NT2/D1 (cell line): ENCODE results near the gene SPSB4.

ENCODE experiments used
- SUZ12 ChIP-seq: IDR thresholded peaks from 2 replicates; pipeline ENCODE4 v1.6.1; 2011; ENCODE audit not compliant: insufficient read length, insufficient read depth; ENCODE audit errors: extremely low read depth
- YY1 ChIP-seq: IDR thresholded peaks from 2 replicates; pipeline ENCODE4 v1.6.1; 2011; ENCODE audit not compliant: insufficient read length, insufficient read depth

DNA sequence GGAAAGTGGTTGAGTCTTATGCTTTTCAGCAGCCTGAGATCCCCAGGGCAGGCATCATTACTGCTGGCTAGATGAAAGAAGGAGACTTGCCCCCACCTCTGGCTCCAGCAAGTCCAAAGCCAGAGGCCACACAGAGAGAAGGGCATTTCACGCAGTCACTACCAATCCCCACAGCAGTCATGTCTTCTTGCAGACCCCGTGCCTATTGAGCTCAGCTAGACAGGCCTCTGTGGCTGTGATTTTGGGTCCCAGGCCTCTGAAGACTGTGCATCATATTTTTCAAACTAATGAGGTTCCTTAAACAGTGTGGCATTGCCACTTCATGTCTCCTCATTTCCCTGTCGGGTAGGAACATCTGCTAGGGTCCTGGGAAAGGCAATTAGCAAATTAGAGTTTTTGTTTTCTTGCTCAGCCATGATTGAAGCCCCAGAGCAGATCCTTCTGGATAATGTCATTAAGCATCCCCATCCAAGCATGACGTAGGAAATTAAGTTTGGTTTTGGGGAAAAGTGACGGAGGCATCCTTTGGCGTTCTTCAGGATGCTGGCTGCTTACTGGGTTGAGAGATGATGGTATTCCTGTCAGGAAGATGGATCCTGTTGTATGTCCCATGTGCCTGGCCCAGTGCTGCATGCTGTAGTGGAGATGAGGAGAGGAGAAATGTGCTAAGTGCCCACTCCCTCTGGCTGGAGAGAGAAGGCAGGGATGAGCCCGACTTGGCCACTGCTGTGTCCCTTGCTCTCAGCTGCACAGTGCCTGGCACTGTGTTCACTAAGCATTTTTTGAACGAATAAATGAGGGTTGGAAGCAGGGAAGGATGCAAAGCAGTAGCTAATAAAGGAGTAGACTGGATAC lies 7.0 kb downstream of the SPSB4 start:
- no peak for TF ChIP-seq YY1
- no peak for TF ChIP-seq SUZ12
